K562 (cell line): ENCODE measurements around the gene FGF14. TPM values are rescaled to one million over a fixed set of nuclear protein-coding genes. Genes with fewer than 3 reads are reported as not detected.

Source experiments
- ATAC-seq: fragments of 200-7000 bp; cut with Tn5 transposase; 3 replicates; pipeline ENCODE4 v1.9.1; 2020; ENCODE audit warnings: moderate library complexity
- BruUV-seq: library from RNA; stranded (reverse); fragments of 400-500 nt; replicated peaks from 2 replicates; lab custom pipeline; 2021; lab: Mats Ljungman, UMichigan
- CTCF ChIA-PET: fragments of 300-600 bp; formaldehyde crosslinking; extraction: SDS; loops from one replicate; lab custom pipeline; 2021; ENCODE audit warnings: low intra/inter-chr PET ratio; lab: Yijun Ruan, JAX
- POLR2A ChIA-PET: fragments of 300-600, 350-650 bp; sonication (Branson Sonifier 250); formaldehyde crosslinking; extraction: SDS; loops from one replicate; lab custom pipeline; 2021; ENCODE audit warnings: antibody characterized with exemption, inconsistent platforms; lab: Yijun Ruan, JAX
- DNase-seq, 4 experiments: peaks; one replicate each; pipeline versions ENCODE4 v3.0.0 to v3.0.0-alpha.2; 2011 to 2018; ENCODE audit warnings: low spot score in 3 of 4, mixed read lengths in 3 of 4; ENCODE audit errors: extremely low read depth in 1 of 4
- FAIRE-seq: peaks from 2 replicates; lab custom pipeline; 2011; peaks lifted over from hg19 to GRCh38; lab: Jason Lieb, UNC
- H2AFZ ChIP-seq: 2 replicates; pipeline ENCODE4 v1.6.0; 2011; ENCODE audit warnings: low read depth, low read length, control low read depth, inconsistent platforms
- H3K27ac ChIP-seq: fragments of 200-600 bp; 3 replicates; pipeline ENCODE4 v1.8.0; 2011; ENCODE audit warnings: low read depth, mild to moderate bottlenecking, control low read depth, inconsistent platforms, low read length, moderate library complexity, mixed read lengths; ENCODE audit errors: extremely low read depth
- H3K27me3 ChIP-seq, 2 experiments: fragments of 300-600 bp in 1 of 2; 2 replicates in 1 of 2; 3 replicates in 1 of 2; pipeline versions ENCODE4 v1.6.0 to v1.8.0; 2011; ENCODE audit warnings: inconsistent platforms in 2 of 2, low read length in 2 of 2, mild to moderate bottlenecking in 1 of 2, mixed read lengths in 1 of 2, moderate library complexity in 1 of 2; ENCODE audit not compliant: control insufficient read depth in 2 of 2, insufficient read depth in 2 of 2
- H3K36me3 ChIP-seq: fragments of 300-600 bp; 3 replicates; pipeline ENCODE4 v1.8.0; 2011; ENCODE audit warnings: mild to moderate bottlenecking, low read length, inconsistent platforms; ENCODE audit not compliant: control insufficient read depth, insufficient read depth
- H3K4me1 ChIP-seq, 2 experiments: fragments of 200-600 bp in 1 of 2; replicated peaks in 1 of 2; 2 replicates in 1 of 2; 3 replicates in 1 of 2; pipeline versions ENCODE4 v1.5.1 to v1.8.0; 2011; ENCODE audit warnings: inconsistent platforms in 2 of 2, low read length in 2 of 2, mild to moderate bottlenecking in 1 of 2, mixed read lengths in 1 of 2, moderate library complexity in 1 of 2; ENCODE audit not compliant: control insufficient read depth in 2 of 2, insufficient read depth in 2 of 2
- H3K4me2 ChIP-seq: 2 replicates; pipeline ENCODE4 v1.6.1; 2011; ENCODE audit warnings: low read length, control low read depth, inconsistent platforms, mixed read lengths; ENCODE audit not compliant: insufficient read depth
- H3K4me3 ChIP-seq: fragments of 200-600 bp; sonication (generic), shearing (Covaris generic); 2 replicates; pipeline ENCODE4 v1.5.1; 2016; ENCODE audit warnings: control low read depth, inconsistent platforms
- H3K79me2 ChIP-seq: fragments of 200-600 bp; 3 replicates; pipeline ENCODE4 v1.8.0; 2011; ENCODE audit warnings: low read length, inconsistent platforms; ENCODE audit not compliant: control insufficient read depth, insufficient read depth
- H3K9ac ChIP-seq, 2 experiments: 2 replicates each; pipeline versions ENCODE4 v1.6.0 to v1.6.1; 2011; ENCODE audit warnings: low read depth in 2 of 2, low read length in 2 of 2, control low read depth in 1 of 2, inconsistent platforms in 1 of 2, mild to moderate bottlenecking in 1 of 2, mixed read lengths in 1 of 2; ENCODE audit not compliant: insufficient read depth in 1 of 2
- H3K9me1 ChIP-seq: one replicate; pipeline ENCODE4 v1.6.0; 2011; ENCODE audit warnings: inconsistent platforms, mild to moderate bottlenecking, low read length, moderate library complexity; ENCODE audit not compliant: control insufficient read depth, insufficient read depth
- H3K9me3 ChIP-seq: replicated peaks from 2 replicates; pipeline ENCODE4 v1.5.1; 2011; ENCODE audit warnings: low read depth, low read length, inconsistent platforms; ENCODE audit not compliant: control insufficient read depth, insufficient read depth
- H4K20me1 ChIP-seq: replicated peaks from 2 replicates; pipeline ENCODE4 v1.6.1; 2011; ENCODE audit warnings: low read length, inconsistent platforms, mixed read lengths; ENCODE audit not compliant: control insufficient read depth, insufficient read depth
- MAFF ChIP-seq: IDR thresholded peaks from 2 replicates; pipeline ENCODE4 v1.6.1; 2012; ENCODE audit warnings: low read length, improper control_type of control experiment
- MIER1 ChIP-seq: fragments of 450-650 bp; IDR thresholded peaks from 2 replicates; pipeline ENCODE4 v1.6.1; 2016; ENCODE audit warnings: antibody characterized with exemption, mild to moderate bottlenecking, low read depth
- STAG1 ChIP-seq: sonication (generic); formaldehyde crosslinking; IDR thresholded peaks from 2 replicates; pipeline ENCODE4 v1.5.0; 2020; ENCODE audit warnings: missing genetic modification reagents, borderline replicate concordance
- WGBS: fragments of 100-300 bp; shearing (Covaris generic); methylation state at CpG from one replicate; pipeline ENCODE4 v1.1.6; 2016; ENCODE audit warnings: low coverage, mixed read lengths; ENCODE audit not compliant: insufficient coverage; ENCODE audit errors: missing lambda C conversion rate; 5-methylcytosine and 5-hydroxymethylcytosine counted together
- in situ Hi-C: fragments of 300-500 bp; cut with MboI; formaldehyde crosslinking; loops from 4 replicates; pipeline ENCODE4 v1.15.0; 2018; ENCODE audit warnings: inconsistent platforms, mixed read lengths
- intact Hi-C: fragments of 100-400 bp; cut with micrococcal nuclease; formaldehyde crosslinking; loops from 2 replicates; pipeline ENCODE4 v1.14.2; 2022
- polyA plus RNA-seq, 8 experiments: library from polyadenylated mRNA; depleted of rRNA in 4 of 8; stranded (reverse) in 5 of 8; unstranded in 3 of 8; fragments of >200 nt; fragmentation: Nextera tagmentation in 2 of 8; fragmentation: Illumina TruSeq in 1 of 8; extraction: Ambion mirVana in 2 of 8; extraction: Trizol in 1 of 8; gene quantifications; 2 replicates each; pipeline versions ENCODE4 v1.2.1 to v1.2.3, GENCODE V29; 2011 to 2014; ENCODE audit warnings: inconsistent platforms in 1 of 8, missing spikeins in 1 of 8
- total RNA-seq, 7 experiments: library from RNA; depleted of rRNA in 6 of 7; stranded (reverse); fragments of >200 nt in 6 of 7; fragmentation: Illumina TruSeq in 2 of 7; extraction: Trizol in 2 of 7; gene quantifications; 2 replicates each; pipeline versions ENCODE4 v1.2.1 to v1.2.3, GENCODE V29; 2011 to 2021; ENCODE audit warnings: low replicate concordance in 1 of 7
- TF ChIP-seq, protein P1 (sequence below): sonication (generic); formaldehyde crosslinking; IDR thresholded peaks from 2 replicates; pipeline ENCODE4 v1.8.1; 2023; ENCODE audit warnings: mild to moderate bottlenecking, missing genetic modification reagents
- TF ChIP-seq, protein P2 (sequence below): sonication (generic); formaldehyde crosslinking; IDR thresholded peaks from 2 replicates; pipeline ENCODE4 v1.9.0; 2022; ENCODE audit warnings: mild to moderate bottlenecking, missing genetic modification reagents
- TF ChIP-seq, protein P3 (sequence below): fragments of 450-650 bp; IDR thresholded peaks from 2 replicates; pipeline ENCODE4 v1.6.1; 2014; ENCODE audit warnings: low read depth, mild to moderate bottlenecking, moderate library complexity, borderline replicate concordance
- TF ChIP-seq, protein P4 (sequence below): fragments of 450-650 bp; formaldehyde crosslinking; IDR thresholded peaks from 2 replicates; pipeline ENCODE4 v1.4.0; 2020; ENCODE audit warnings: mild to moderate bottlenecking, mixed read lengths
- TF ChIP-seq, protein P5 (sequence below): fragments of 450-650 bp; IDR thresholded peaks from 2 replicates; pipeline ENCODE4 v1.6.1; 2016; ENCODE audit warnings: missing biosample characterization, missing genetic modification characterization
- TF ChIP-seq, protein P6 (sequence below), 2 experiments: fragments of 150-350 bp in 1 of 2; IDR thresholded peaks; 2 replicates each; pipeline ENCODE4 v1.6.1; 2012 to 2016; ENCODE audit warnings: low read depth in 2 of 2, low read length in 2 of 2, mild to moderate bottlenecking in 1 of 2, moderate library complexity in 1 of 2

The FGF14 gene
- total and polyA plus RNA-seq, 9 of the 15 experiments (the other 6 are each of a cell fraction or from before 2014, with no cell fraction given): not detected

DNA sequence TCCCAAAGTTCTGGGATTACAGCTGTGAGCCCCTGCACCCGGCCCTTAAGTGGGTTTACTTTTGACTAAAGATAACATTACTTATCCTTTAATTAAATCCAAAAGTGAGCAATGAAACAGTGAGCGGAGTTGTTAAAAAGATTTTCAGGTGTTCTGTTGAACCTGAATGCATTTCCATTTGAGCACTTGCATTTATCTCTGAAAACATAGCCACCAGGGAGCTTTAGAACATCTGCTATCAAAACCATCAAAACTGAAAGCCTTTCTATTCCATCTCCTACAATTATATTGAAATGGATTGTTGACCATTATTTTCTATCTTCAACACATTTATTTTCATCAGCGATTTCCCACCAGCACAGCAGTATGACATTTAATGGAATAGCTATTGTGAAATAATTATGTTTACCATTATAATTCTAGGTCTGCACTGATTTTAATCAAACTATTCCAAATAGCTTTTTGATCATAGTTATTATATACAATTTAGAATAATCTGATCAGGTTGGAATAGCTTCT, 269.0 kb downstream of the FGF14 start:
- in situ Hi-C loops: no loop called here
- WGBS: 0% methylated on average over 3 of the region's 3 CpGs

More for the DNA sequence above, 269.0 kb downstream of the FGF14 start:
- no peaks in the 10 kb centered on the region for H4K20me1 ChIP-seq
- ChIA-PET POLR2A (no interaction called here), CTCF (no interaction called here)
- H3K4me3 ChIP-seq: no peak overlapping the region
- H3K79me2 ChIP-seq: no peaks in the 10 kb centered on the region
- no peak for DNase-seq
- no peaks in the 10 kb centered on the region for H3K9me1 ChIP-seq
- no TSS peak for BruUV-seq
- no peak overlapping the region for H3K27ac ChIP-seq
- no peaks in the 10 kb centered on the region for H3K27me3 ChIP-seq
- H3K9ac ChIP-seq: no peak overlapping the region
- intact Hi-C loops: no loop called here
- H3K9me3 ChIP-seq: no peaks in the 10 kb centered on the region
- no peak for FAIRE-seq
- TF ChIP-seq MAFF (no peak), MIER1 (no peak), STAG1 (CRISPR knock-in tag) (no peak)
- TF ChIP-seq, protein P1, sequence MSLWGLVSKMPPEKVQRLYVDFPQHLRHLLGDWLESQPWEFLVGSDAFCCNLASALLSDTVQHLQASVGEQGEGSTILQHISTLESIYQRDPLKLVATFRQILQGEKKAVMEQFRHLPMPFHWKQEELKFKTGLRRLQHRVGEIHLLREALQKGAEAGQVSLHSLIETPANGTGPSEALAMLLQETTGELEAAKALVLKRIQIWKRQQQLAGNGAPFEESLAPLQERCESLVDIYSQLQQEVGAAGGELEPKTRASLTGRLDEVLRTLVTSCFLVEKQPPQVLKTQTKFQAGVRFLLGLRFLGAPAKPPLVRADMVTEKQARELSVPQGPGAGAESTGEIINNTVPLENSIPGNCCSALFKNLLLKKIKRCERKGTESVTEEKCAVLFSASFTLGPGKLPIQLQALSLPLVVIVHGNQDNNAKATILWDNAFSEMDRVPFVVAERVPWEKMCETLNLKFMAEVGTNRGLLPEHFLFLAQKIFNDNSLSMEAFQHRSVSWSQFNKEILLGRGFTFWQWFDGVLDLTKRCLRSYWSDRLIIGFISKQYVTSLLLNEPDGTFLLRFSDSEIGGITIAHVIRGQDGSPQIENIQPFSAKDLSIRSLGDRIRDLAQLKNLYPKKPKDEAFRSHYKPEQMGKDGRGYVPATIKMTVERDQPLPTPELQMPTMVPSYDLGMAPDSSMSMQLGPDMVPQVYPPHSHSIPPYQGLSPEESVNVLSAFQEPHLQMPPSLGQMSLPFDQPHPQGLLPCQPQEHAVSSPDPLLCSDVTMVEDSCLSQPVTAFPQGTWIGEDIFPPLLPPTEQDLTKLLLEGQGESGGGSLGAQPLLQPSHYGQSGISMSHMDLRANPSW (CRISPR knock-in tag): no peak
- TF ChIP-seq, protein P2, sequence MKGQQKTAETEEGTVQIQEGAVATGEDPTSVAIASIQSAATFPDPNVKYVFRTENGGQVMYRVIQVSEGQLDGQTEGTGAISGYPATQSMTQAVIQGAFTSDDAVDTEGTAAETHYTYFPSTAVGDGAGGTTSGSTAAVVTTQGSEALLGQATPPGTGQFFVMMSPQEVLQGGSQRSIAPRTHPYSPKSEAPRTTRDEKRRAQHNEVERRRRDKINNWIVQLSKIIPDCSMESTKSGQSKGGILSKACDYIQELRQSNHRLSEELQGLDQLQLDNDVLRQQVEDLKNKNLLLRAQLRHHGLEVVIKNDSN (CRISPR knock-in tag): no peak
- TF ChIP-seq, protein P3, sequence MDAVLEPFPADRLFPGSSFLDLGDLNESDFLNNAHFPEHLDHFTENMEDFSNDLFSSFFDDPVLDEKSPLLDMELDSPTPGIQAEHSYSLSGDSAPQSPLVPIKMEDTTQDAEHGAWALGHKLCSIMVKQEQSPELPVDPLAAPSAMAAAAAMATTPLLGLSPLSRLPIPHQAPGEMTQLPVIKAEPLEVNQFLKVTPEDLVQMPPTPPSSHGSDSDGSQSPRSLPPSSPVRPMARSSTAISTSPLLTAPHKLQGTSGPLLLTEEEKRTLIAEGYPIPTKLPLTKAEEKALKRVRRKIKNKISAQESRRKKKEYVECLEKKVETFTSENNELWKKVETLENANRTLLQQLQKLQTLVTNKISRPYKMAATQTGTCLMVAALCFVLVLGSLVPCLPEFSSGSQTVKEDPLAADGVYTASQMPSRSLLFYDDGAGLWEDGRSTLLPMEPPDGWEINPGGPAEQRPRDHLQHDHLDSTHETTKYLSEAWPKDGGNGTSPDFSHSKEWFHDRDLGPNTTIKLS: no peak
- TF ChIP-seq, protein P4, sequence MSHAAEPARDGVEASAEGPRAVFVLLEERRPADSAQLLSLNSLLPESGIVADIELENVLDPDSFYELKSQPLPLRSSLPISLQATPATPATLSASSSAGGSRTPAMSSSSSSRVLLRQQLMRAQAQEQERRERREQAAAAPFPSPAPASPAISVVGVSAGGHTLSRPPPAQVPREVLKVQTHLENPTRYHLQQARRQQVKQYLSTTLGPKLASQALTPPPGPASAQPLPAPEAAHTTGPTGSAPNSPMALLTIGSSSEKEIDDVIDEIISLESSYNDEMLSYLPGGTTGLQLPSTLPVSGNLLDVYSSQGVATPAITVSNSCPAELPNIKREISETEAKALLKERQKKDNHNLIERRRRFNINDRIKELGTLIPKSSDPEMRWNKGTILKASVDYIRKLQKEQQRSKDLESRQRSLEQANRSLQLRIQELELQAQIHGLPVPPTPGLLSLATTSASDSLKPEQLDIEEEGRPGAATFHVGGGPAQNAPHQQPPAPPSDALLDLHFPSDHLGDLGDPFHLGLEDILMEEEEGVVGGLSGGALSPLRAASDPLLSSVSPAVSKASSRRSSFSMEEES (CRISPR knock-in tag): no peak
- TF ChIP-seq, protein P5, sequence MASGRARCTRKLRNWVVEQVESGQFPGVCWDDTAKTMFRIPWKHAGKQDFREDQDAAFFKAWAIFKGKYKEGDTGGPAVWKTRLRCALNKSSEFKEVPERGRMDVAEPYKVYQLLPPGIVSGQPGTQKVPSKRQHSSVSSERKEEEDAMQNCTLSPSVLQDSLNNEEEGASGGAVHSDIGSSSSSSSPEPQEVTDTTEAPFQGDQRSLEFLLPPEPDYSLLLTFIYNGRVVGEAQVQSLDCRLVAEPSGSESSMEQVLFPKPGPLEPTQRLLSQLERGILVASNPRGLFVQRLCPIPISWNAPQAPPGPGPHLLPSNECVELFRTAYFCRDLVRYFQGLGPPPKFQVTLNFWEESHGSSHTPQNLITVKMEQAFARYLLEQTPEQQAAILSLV: no peak
- TF ChIP-seq, protein P6, sequence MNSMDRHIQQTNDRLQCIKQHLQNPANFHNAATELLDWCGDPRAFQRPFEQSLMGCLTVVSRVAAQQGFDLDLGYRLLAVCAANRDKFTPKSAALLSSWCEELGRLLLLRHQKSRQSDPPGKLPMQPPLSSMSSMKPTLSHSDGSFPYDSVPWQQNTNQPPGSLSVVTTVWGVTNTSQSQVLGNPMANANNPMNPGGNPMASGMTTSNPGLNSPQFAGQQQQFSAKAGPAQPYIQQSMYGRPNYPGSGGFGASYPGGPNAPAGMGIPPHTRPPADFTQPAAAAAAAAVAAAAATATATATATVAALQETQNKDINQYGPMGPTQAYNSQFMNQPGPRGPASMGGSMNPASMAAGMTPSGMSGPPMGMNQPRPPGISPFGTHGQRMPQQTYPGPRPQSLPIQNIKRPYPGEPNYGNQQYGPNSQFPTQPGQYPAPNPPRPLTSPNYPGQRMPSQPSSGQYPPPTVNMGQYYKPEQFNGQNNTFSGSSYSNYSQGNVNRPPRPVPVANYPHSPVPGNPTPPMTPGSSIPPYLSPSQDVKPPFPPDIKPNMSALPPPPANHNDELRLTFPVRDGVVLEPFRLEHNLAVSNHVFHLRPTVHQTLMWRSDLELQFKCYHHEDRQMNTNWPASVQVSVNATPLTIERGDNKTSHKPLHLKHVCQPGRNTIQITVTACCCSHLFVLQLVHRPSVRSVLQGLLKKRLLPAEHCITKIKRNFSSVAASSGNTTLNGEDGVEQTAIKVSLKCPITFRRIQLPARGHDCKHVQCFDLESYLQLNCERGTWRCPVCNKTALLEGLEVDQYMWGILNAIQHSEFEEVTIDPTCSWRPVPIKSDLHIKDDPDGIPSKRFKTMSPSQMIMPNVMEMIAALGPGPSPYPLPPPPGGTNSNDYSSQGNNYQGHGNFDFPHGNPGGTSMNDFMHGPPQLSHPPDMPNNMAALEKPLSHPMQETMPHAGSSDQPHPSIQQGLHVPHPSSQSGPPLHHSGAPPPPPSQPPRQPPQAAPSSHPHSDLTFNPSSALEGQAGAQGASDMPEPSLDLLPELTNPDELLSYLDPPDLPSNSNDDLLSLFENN (IDR thresholded peaks at IDR 0.05; ENCODE audit: low read depth in 2 of 2, low read length in 2 of 2): no peak
- no peaks in the 10 kb centered on the region for H3K36me3 ChIP-seq
- H2AFZ ChIP-seq: no peak overlapping the region
- no peak for ATAC-seq
- no peak overlapping the region for H3K4me2 ChIP-seq
- no peaks in the 10 kb centered on the region for H3K4me1 ChIP-seq
